ENCODE results near the gene TMEM60.

The TMEM60 gene

DNA sequence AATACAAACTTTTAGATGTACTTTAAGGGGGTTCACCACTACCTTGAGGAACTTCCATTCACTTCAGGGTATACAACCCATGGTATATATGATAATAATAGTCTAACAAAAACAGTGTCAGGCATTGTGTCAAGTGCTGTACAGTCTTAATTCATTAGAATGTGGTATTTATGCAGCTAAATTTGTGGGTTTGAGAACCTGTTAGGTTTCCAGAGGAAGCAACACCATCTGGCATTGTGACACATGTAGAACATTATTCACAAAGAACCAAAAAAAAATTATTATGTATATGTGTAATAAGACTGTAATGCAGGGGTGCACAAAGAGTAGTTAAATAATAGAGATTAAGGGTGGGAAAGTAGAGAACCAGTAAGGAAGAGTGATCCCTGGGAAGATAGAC, 26.3 kb downstream of the TMEM60 start:
- DNase-seq (ENCODE audit: low read depth), result no peak

DNA sequence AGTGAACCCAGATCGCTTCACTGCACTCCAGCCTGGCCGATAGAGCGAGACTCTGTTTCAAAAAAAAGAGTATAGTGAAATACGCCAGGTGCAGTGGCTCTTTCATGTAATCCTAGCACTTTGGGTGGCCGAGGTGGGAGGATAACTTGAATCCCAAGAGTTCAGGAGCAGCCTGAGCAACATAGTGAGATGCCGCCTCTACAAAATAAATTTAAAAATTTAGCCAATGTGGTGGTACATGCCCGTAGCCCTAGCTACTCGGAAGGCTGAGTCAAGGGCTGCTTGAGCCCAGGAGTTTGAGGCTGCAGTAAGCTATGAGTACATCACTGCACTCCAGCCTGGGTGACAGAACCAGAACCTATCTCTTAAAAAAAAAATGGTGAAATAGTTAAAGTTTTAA, 27.9 kb downstream of the TMEM60 start:
- DNase-seq (ENCODE audit: low read depth), result no peak

DNA sequence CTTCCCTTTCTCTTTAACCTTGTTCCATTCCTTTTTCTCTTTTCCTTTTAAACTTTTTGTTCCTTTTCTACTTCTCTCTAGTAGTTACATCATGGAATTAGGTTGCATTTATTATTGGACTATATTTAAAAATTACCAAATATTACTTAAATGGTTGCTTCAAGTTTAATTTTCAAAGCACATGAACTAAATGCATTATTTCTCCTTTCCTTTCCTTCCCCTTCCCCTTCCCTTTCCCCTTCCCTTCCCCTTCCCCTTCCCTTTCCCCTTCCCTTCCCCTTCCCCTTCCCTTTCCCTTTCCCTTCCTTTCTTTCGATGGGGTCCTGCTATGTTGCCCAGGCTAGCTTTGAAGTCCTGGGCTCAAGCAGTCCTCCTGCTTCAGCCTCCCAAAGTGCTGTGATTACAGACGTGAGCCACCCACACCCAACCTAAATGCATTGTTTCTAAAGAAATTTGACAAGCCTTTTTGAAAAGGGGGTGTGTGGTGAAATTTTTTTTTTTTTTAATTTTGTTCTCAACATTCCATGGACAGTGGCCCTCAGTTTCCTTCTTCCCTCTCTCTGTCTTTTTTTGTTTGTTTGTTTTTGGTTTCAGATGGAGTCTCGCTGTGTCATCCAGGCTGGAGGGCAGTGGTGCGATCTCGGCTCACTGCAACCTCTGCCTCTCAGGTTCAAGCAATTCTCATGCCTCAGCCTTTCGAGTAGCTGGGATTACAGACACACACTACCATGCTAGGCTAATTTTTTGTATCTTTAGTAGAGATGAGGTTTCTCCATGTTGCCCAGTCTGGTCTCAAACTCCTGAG, 31.2 kb downstream of the TMEM60 start:
- no peak for DNase-seq (ENCODE audit: low read depth)

DNA sequence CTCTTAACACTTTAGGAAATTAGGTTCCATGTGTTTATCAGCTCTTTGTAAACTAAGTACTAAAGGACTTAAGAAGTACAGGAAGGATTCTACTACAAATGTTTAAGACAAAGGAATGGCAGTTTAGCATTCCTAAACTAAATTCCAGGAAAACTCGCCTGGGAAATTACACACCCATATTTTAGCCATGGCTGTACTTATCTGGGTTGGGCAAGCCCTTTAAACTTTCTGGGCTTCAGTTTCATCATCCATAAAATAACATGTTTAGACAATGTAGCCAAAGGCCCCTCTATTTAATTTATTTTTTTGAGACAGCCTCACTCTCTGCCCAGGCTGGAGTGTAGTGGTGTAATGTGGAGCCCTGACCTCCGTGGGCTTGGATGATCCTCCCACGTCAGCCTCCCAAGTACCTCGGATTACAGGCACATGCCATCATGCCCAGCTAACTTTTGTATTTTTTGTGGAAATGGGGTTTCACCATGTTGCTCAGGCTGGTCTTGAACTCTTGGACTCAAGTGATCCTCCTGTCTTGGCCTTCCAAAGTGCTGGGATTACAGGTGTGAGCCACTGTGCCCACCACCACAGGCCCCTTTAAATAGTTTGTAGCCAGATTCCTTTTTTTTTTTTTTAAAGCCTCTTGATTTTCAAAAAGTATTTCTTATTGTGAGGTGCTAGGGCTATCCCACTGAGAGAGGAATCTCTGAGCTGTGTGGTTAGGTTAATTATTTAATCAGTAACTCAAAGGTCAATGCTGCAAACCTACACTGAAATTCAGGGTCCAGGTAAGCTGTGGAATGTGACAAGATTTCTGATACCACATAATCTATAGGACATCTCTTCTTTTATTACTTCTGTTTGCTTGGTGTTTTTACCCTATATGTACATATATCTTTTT, 32.1 kb downstream of the TMEM60 start:
- no peak for DNase-seq (ENCODE audit: low read depth)

DNA sequence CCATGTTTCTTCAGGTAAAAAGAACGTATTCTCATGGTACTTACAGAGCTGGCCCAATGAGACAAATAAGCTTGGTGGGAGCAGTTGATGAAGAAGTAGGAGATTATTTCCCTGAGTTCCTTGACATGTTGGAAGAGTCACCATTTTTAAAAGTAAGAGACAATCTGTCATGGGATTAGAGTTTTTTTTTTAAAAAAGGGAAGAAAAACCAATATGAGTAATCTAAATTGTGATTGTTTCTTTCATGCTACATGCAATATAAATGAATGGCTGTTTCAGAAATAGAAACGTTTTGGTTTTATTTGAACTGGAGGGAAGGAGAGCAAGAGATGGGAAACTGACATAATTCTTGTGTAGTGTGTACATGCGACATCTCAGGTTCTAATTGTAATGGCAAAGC, 32.8 kb downstream of the TMEM60 start:
- no peak for DNase-seq (ENCODE audit: low read depth)

DNA sequence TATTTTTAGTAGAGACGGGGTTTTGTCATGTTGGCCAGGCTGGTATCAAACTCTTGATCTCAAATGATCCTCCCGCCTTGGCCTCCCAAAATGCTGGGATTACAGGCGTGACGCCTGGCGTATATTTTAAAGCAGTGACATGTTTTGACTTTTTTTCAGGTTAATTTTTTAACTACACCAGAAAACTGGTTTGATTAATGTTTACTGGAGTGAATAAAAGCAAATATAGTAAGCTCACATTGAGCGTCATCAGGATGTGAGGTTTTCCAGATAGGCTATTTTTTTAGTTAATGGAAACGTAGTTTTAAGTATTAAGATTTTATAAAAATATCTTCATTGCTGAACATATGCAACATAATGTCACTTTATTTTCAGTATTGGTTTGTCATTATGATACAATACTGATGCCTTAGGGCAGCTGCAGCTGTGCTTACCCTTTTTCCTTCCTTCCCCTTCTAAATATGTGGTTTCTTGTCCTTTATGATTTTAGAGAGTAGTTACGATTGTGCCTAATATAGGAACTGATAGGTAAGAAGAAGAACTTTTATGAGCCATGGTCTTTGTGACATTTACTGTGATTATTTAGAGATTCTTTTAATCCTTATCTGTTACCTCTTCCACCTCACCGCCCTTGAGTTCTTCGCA, 37.3 kb downstream of the TMEM60 start:
- no peak for DNase-seq (ENCODE audit: low read depth)

DNA sequence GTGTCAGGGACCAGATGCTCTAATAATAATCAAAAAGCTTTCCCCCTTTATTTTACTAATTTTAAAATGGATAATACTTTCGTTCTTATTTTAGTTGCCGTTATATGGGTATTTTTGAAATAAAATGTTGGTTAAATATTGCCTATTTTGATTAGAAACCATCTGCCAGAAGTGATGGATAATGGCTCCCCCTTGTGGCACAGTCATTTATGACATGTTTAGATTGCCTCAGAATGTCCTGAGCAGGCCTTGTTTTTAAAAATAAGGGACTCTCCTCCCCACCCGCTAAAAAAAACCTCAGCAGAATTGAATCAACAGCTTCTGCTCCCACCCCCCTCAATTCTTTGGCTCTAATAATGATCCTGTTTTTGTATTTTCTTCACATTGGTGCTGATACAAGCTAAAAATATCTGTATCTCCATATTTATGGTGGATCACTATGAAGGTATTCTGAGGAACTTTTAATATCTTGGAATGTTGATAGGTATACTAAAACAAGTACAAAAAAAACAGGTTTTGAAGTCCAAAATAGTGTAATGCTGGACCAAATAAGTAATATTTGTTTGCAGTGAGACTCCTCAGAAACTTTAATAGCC, 38.8 kb downstream of the TMEM60 start:
- peak; percentile 74 for DNase-seq (ENCODE audit: low read depth)

DNA sequence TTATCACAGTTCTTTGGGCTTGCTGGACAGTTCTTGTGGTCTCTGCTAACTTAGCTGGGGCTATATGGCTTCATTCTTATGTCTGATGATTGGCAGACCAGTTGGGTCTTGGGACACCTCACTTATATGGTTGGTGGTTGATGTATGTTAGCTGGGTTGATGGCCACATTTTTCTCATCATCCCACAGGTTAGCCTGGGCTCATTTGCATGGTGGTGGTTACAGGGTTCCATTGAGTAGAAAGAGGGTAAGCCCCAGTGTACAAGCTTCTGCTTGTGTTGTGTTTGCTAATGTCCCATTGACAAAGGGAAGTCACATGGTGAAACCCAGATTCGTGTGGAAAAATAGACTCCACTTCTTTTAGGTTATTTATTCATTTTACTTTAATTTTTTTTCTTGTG, 40.6 kb downstream of the TMEM60 start:
- no peak for DNase-seq (ENCODE audit: low read depth)

DNA sequence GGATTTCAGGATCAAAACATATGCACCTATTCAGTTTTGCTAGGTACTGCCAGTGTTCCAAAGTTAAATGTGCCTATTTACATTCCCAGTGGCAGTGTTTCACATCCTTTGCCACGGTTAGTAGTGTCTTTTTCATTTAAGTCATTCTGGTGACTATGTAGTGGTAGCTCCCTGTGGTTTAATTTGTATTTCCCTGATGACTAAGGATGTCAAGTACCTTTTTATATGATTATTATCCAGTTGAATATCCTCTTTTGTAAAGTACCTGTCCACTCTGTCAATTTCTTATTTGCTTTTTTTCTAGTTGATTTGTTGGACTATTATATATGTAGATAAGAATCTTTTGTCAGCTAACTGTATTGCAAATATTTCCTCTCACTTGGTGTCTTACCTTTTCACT, 45.1 kb downstream of the TMEM60 start:
- DNase-seq (ENCODE audit: low read depth), result no peak

DNA sequence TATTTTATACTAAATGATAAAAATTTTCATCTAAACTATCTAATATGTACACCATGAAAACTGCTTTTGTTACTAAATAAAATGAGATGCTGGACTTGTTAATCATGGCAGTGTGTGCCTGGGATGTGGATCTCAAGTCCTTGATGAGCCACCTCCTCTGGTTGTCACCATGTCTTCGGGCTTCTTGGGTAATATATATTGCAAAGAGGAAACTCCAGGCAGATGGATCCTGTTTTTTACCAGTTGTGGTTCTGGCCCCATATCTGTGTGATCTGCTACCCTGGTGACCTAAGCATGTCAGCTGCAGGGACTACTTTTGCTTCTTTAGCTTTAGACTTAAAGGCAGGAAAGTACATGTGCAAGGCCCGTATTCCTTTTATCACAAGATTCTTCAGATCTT, 46.2 kb downstream of the TMEM60 start:
- DNase-seq (ENCODE audit: low read depth), result no peak

DNA sequence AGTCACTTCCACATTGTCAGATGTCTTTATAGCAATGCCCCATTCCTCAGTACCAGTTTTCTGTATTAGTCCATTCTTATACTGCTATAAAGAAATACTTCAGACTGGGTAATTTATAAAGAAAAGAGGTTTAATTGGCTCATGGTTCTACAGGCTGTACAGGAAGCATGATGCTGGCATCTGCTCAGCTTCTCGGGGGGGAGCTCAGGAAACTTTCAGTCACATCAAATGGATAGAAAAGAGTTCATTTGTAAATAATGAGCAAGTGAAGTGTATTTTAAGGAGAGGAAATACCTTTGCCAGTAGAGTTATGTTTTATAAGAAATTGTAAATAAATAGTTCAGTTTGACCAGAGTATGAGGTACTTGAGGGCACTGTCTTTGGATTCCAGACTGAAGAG, 50.5 kb downstream of the TMEM60 start:
- no peak for DNase-seq (ENCODE audit: low read depth)

DNA sequence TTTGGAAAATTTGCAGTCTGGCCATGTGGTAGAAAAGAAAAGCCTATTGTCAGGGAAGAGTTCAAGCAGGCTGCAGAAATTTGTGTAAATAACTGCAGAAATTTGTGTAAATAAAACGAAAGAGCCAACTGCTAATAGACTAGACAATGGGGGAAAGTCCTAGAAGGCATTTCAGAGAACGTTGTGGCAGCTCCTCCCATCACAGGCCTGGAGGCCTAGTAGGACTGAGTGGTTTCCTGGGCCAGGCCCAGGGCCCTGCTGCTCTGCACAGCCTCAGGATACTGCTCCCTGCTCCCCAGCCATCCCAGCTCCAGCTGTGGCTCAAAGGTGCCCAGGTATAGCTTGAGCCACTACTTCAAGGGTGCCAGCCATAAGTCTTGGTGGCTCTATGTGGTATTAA, 51.1 kb downstream of the TMEM60 start:
- no peak for DNase-seq (ENCODE audit: low read depth)

DNA sequence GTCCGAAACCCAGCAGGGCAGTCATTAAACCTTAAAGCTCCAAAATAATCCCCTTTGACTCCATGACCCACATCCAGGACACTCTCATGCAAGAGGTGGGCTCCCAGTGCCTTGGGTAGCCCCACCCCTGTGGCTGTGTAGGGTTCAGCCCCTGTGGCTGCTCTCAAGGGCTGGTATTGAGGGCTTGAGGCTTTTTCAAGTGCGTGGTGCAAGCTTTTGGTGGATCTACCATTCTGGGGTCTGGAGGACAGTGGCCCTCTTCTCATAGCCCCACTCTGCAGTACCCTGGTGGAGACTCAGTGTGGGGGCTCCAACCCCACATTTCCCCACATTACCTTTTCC, 51.4 kb downstream of the TMEM60 start:
- DNase-seq (ENCODE audit: low read depth), result no peak

DNA sequence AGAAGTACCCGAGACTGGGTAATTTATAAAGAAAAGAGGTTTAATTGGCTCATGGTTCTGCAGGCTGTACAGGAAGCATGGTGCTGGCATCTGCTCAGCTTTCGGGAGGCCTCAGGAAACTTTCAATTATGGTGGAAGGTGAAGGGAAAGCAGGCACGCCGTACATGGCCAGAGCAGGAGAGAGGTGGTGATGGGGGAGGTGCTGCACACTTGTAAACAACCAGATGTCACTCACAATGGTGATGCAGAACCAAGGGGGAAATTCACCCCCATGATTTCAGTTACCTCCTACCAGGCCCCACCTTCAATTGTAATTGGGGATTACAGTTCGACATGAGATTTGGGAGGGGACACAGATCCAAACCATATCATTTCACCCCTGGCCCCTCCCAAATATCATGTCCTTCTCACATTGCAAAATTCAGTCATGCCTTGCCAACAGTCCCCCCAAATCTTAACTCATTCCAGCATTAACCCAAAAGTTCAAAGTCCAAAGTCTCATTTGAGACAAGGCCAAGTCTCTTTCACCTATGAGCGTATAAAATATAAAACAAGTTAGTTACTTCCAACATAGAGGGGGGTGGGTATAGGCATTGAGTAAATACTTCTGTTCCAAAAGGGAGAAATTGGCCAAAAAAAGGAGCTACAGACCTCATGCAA, 51.9 kb downstream of the TMEM60 start:
- no peak for DNase-seq (ENCODE audit: low read depth)

DNA sequence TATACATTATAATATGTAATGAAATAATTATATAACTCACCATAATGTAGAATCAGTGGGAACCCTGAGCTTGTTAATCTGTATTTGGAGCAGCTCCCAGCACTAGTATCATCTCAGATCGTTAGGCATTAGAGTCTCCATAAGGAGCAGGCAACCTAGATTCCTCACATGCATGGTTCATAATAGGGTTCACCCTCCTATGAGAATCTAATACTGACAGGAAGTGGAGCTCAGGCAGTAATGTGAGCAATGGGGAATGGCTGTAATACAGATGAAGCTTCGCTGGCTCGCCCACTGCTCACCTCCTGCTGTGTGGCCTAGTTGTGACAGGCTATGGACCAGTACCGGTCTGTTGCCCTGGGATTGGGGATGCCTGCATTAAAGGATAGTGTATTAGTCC, 52.5 kb downstream of the TMEM60 start:
- no peak for DNase-seq (ENCODE audit: low read depth)

All from HS-5 (cell line).